KBM-7 (cell line): Measurements from ENCODE around the gene PRR22.
A peak's percentile ranks its signal among the peaks of the same experiment; 100 is the strongest.

Source experiments
- DNase-seq: peaks from one replicate; pipeline ENCODE4 v3.0.0-alpha.2; 2015
- in situ Hi-C: fragments of 300-500 bp; cut with MboI; formaldehyde crosslinking; loops from 2 replicates; pipeline ENCODE4 v1.14.3; 2020; ENCODE audit warnings: low sequenced_read_pairs, low pct_unique_long_range_greater_than_20kb, mixed read lengths

Gene PRR22

GRCh38 chr19:5784581-5785147 is at the start of gene PRR22:
PRR22 (minus strand) TSS chr19:5784746; CDS start chr19:5784660, 86 bp downstream.
- in situ Hi-C loops, result no loop called here
- no peak for DNase-seq

GRCh38 chr19:5832527-5833216 is 48.1 kb upstream of the PRR22 start:
- in situ Hi-C loops, result no loop called here
- DNase-seq, result no peak

- DNase-seq, result no peak
- in situ Hi-C loops, result no loop called here
Observed at GRCh38 chr19:5832061-5832460, 47.5 kb upstream of the PRR22 start.

DNA sequence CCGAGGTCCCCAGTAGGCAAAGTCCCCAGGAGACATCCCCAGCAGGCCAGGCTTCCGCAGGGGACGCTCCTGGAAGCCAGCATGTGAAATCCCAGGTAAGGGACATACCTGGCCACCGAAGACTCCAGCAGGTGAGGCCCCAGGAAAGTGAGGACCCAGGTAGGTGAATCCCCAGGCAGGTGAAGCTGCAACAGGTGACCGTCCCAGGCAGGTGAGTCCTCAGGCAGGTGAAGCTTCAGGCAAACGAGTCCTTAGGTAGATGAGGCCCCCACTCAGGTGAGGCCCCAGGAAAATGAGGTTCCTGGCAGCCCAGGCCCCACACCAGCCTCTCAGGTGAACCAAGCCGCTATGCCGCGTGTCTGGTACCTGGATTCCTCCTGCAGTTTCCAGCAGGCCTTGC is 46.6 kb upstream of the PRR22 start:
- DNase-seq, result no peak
- in situ Hi-C loops, result no loop called here

DNA sequence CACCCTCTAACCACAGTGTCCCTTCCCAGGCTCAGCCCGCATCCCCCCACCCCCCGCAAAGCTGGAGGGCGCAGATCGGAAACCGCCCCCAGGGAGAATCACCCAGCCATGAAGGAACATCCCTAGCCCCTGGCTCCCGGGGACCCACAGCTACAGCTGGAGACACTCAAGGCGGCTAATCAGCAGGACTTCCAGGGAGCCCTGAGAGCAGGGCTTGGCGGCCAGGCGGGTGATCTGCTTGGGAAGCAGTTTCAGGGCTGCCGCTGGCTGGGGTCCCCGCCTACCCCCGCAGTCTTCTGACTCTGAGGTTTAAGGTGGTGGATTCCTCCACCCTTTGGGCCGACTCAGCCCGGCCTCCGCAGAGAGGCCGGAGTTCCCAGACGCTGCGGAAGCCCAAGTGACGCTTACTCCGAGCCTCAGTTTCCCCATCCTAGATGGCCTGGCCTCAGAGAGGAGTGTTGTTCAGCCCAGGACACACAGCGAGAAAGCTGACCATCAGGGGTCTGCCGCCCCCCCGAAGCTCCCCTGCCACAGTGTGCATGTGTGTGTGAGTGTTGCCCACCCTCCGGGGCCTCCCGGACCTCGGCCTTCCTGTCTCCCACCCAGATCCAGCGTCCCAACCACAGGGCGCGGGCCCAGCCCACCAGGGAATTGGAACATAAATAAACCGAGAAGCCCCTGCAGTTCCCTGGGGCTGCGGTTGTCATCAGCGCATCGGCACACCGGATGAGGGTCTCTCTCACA is 45.2 kb upstream of the PRR22 start:
- in situ Hi-C loops, result no loop called here
- DNase-seq, result no peak

- in situ Hi-C loops, result no loop called here
- DNase-seq, result no peak
Observed at GRCh38 chr19:5828661-5829566, 44.4 kb upstream of the PRR22 start.

GRCh38 chr19:5827891-5828660 is 43.5 kb upstream of the PRR22 start:
- no peak for DNase-seq
- in situ Hi-C loops, result no loop called here

GRCh38 chr19:5827342-5827890 is 42.9 kb upstream of the PRR22 start:
- DNase-seq, result no peak
- in situ Hi-C loops, result no loop called here

DNA sequence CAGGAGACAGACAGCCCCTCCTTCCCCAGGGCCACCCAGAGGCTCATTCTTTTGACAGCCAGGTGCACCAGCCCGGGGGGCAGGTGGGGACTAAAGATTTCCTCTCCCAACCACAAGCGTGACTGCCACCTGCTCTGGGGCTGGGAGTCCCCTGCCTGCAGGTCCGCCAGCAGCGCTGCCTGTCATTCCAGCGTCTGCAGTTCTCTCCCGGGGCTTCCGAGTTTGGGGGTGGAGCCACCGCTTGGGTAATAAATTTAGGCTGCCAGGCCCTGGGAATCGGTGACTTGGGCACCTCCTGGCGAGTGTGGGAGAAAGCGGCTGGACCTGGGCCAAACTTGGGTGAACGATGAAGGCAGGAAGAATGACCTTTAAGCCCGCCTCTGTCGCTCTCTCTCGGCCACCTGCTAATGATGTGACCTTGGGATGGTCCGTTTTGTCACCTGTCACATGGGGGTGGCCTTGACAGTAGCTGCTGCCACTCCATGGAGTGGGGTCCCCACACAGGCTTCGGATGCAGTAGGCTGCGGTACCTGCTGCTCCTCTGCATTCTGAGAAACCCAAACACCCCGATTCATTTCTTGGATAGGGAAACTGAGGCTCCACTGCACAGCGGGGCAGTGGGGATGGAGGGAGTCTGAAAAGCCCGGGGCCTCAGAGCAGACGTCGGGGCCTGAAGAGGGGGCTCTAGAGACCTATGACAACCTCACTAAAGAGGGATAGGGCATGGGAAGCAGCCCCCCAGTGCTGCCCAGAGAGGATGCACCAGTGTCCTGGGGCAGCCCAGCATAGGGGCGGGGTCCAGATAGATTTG is 42.2 kb upstream of the PRR22 start:
- peak; percentile 56 for DNase-seq
- in situ Hi-C loops, result no loop called here

- no peak for DNase-seq
- in situ Hi-C loops, result no loop called here
Observed at GRCh38 chr19:5825178-5825577, 40.6 kb upstream of the PRR22 start.

GRCh38 chr19:5824751-5825150 is 40.2 kb upstream of the PRR22 start:
- in situ Hi-C loops, result no loop called here
- no peak for DNase-seq

DNA sequence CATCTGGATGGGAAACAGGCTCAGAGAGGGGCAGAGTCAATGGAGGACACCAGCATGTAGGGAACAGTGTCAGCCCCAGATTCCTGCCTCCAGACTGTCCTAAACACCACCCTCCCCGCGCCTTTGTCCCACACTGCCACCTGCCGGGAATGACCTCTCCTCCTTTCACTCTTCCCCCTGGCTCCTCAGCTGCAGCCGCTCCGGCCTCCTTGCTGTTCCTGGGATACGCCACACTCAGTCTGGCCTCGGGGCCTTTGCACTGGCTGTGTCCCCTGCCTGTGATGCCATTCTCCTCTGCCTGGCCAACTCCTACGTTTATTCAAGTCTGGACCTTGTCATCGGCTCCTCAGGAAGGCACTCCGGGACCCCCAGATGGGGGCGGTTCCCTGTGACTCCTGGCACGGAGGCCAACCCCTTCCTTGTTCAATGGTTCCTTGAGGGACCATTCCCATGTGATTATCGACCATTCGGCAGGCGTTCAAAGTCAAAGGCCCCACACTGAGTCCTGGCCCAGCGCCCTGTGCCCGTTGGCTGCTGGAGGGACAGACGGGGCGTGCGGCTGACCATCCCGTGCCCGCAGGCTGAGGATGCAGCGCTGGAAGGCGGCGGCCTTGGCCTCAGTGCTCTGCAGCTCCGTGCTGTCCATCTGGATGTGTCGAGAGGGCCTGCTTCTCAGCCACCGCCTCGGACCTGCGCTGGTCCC is 39.2 kb upstream of the PRR22 start:
- no peak for DNase-seq
- in situ Hi-C loops, result no loop called here

DNA sequence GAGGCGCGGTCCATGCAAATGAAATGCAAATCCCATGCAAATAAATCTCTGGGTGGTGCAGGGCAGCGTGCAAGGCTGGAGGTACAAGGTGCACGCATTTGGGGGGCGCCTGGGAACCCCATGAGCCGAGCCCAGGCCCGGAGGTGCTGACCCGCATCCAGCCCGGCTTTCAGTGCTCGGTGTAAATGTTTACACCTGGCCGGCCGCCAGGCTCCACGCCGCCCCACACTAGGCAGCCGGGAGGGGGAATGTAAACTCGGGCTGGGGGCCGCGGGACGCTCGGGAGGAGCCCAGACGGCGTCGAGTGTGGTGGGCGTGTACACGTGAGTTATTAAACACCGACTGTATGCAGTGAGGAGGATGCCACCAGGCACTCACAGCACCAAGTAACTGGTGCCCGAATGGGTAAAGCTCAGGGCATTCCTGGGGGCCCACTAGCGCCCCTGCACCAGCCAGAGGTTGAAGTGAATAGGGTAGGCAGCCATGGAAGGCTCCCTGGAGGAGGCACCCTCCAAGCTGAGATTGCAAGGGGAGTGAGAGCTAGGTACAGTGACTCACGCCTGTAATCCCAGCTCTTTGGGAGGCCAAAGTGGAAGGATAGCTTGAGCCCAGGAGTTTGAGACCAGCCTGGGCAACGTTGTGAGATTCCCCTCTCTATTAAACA is 37.8 kb upstream of the PRR22 start:
- in situ Hi-C loops, result no loop called here

GRCh38 chr19:5821521-5822180 is 37.1 kb upstream of the PRR22 start:
- in situ Hi-C loops, result no loop called here
- no peak for DNase-seq

More for the DNA sequence above, 37.8 kb upstream of the PRR22 start:
- no peak for DNase-seq

DNA sequence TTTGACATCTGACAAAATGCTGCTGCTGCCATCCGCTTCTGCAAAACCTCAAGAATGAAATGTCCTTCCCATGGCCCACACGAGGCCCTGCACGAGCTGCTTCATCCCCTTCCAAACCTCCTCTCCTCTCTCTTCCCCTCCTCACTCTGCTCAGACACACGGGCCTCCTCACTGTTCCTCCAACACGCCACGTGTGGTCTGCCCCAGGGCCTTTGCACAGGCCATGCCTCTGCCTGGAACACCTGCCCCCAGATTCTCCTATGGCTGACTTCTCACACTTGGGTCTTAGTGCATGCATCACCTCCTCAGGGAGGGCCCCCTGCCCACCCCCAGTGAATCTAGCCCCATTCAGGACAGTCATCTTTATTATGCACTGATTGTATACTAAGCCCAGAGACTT is 36.2 kb upstream of the PRR22 start:
- in situ Hi-C loops, result no loop called here
- DNase-seq, result no peak

DNA sequence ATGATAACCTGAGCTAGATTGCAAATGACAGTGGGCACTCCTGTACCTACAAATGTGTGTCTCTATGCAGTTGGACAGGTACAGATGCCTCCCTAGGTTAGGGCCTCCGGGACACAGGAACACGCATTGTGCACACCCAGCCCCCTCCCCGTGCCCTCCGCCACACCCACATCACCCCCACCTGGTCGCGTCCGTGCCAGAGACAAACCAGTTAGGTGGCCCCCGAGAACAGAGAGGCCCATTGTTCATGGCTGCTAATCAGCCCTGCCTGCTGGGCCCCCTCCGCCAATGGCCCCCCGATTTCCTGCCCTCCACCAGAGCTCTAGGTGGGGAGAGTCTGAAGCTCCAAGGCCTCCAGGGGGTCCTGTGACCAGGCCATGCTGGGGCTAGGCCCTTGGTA is 34.0 kb upstream of the PRR22 start:
- in situ Hi-C loops, result no loop called here

More for the DNA sequence above, 34.0 kb upstream of the PRR22 start:
- no peak for DNase-seq
